Stomach (tissue), 4 donors: ENCODE measurements around the gene IFNA6.

Experiments
- CTCF ChIP-seq, 7 experiments: fragments of 450-650 bp in 4 of 7; fragments of 200-600 bp in 3 of 7; sonication (generic) in 3 of 7; IDR thresholded peaks; one replicate each; pipeline ENCODE4 v1.5.1; 2016 to 2019; ENCODE audit warnings: antibody characterized with exemption in 7 of 7, control low read depth in 2 of 7, mild to moderate bottlenecking in 1 of 7
- POLR2AphosphoS5 ChIP-seq, 3 donors: sonication (generic); formaldehyde crosslinking; IDR thresholded peaks; one replicate each; pipeline ENCODE4 v1.6.1; 2016; ENCODE audit warnings: antibody characterized with exemption in 3 of 3

- TF ChIP-seq CTCF (IDR thresholded peaks at IDR 0.05): peak in 3 of 7 experiments; percentile 14 to 32 (median 21)
- TF ChIP-seq POLR2AphosphoS5 (IDR thresholded peaks at IDR 0.05): no peak
Measured at GRCh38 chr9:21392270-21392669, 41.6 kb upstream of the IFNA6 start.
